Smooth muscle cell (in vitro differentiated cells): ENCODE data around the gene PRKAR1B. TPM values are rescaled to one million over a fixed set of nuclear protein-coding genes. Genes with fewer than 3 reads are reported as not detected.

Experiments used
- DNase-seq: peaks from one replicate; lab custom pipeline; 2025; ENCODE audit not compliant: unreplicated experiment; lab: John Stamatoyannopoulos, UW
- H2AFZ ChIP-seq: fragments of 200-600 bp; sonication (generic); 2 replicates; pipeline ENCODE4 v1.6.0; 2016; ENCODE audit warnings: antibody characterized with exemption, low read depth, mild to moderate bottlenecking
- H3F3A ChIP-seq: fragments of 200-600 bp; sonication (generic); 2 replicates; pipeline ENCODE4 v1.6.0; 2017; ENCODE audit warnings: antibody characterized with exemption, low read depth
- H3K27ac ChIP-seq: fragments of 200-600 bp; sonication (generic); 2 replicates; pipeline ENCODE4 v1.5.1; 2016; ENCODE audit warnings: low read depth, mild to moderate bottlenecking
- H3K27me3 ChIP-seq: fragments of 200-600 bp; sonication (generic); 2 replicates; pipeline ENCODE4 v1.6.1; 2016; ENCODE audit warnings: low read depth, mild to moderate bottlenecking
- H3K36me3 ChIP-seq: fragments of 200-600 bp; sonication (generic); 2 replicates; pipeline ENCODE4 v1.5.1; 2016; ENCODE audit warnings: low read depth
- H3K4me1 ChIP-seq: fragments of 200-600 bp; sonication (generic); 2 replicates; pipeline ENCODE4 v1.5.1; 2016; ENCODE audit warnings: low read depth
- H3K4me2 ChIP-seq: fragments of 200-600 bp; sonication (generic); 2 replicates; pipeline ENCODE4 v1.6.0; 2016; ENCODE audit warnings: mild to moderate bottlenecking
- H3K4me3 ChIP-seq: fragments of 200-600 bp; sonication (generic); 2 replicates; pipeline ENCODE4 v1.5.1; 2016; ENCODE audit warnings: mild to moderate bottlenecking
- H3K79me2 ChIP-seq: fragments of 200-600 bp; sonication (generic); 2 replicates; pipeline ENCODE4 v1.6.0; 2016; ENCODE audit warnings: low read depth, mild to moderate bottlenecking
- H3K9ac ChIP-seq: fragments of 200-600 bp; sonication (generic); 2 replicates; pipeline ENCODE4 v1.6.0; 2016; ENCODE audit warnings: low read depth
- H3K9me3 ChIP-seq: fragments of 200-600 bp; sonication (generic); replicated peaks from 2 replicates; pipeline ENCODE4 v1.5.1; 2016; ENCODE audit warnings: low read depth
- H4K20me1 ChIP-seq: fragments of 200-600 bp; sonication (generic); 2 replicates; pipeline ENCODE4 v1.6.0; 2016; ENCODE audit warnings: low read depth
- WGBS: methylation state at CpG from one replicate; pipeline ENCODE4 v1.1.7; 2016; ENCODE audit warnings: low lambda C conversion rate; 5-methylcytosine and 5-hydroxymethylcytosine counted together
- polyA plus RNA-seq: library from polyadenylated mRNA; unstranded; fragments of >200 nt; fragmentation: Nextera tagmentation; extraction: Ambion mirVana; gene quantifications from 2 replicates; pipeline ENCODE4 v1.2.1, GENCODE V29; 2016
- total RNA-seq: library from RNA; depleted of rRNA; stranded (reverse); fragments of >200 nt; gene quantifications from 2 replicates; pipeline ENCODE4 v1.2.3, GENCODE V29; 2014
- TF ChIP-seq, protein P1 (sequence below): fragments of 200-600 bp; sonication (generic); IDR thresholded peaks from 2 replicates; pipeline ENCODE4 v1.5.1; 2017; ENCODE audit warnings: borderline replicate concordance, mild to moderate bottlenecking, antibody characterized with exemption; ENCODE audit not compliant: insufficient read depth, poor library complexity, severe bottlenecking

PRKAR1B gene
- total and polyA plus RNA-seq, 2 experiments from 2014 or later, result 5.3 to 10.1 TPM

DNA sequence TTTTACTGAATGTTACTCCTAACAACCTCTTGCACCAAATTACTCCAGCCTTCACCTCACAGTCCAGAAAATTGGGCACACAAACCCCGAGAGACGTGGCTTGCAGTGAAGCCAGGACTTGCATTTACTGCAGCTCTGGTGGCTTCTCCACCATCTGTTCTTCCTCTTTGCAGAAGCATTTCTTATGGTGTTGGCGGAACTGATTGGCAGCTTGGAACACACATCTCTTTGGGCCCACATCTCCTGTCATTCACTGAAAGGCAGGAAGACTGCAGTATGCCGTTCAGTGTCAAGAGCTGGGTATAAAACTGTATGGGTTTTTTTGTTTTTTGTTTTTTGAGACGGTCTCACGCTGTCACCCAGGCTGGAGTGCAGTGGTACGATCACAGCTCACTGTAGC lies 38.3 kb upstream of the PRKAR1B start:
- TF ChIP-seq, protein P1, sequence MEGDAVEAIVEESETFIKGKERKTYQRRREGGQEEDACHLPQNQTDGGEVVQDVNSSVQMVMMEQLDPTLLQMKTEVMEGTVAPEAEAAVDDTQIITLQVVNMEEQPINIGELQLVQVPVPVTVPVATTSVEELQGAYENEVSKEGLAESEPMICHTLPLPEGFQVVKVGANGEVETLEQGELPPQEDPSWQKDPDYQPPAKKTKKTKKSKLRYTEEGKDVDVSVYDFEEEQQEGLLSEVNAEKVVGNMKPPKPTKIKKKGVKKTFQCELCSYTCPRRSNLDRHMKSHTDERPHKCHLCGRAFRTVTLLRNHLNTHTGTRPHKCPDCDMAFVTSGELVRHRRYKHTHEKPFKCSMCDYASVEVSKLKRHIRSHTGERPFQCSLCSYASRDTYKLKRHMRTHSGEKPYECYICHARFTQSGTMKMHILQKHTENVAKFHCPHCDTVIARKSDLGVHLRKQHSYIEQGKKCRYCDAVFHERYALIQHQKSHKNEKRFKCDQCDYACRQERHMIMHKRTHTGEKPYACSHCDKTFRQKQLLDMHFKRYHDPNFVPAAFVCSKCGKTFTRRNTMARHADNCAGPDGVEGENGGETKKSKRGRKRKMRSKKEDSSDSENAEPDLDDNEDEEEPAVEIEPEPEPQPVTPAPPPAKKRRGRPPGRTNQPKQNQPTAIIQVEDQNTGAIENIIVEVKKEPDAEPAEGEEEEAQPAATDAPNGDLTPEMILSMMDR, result no peak
- H3F3A ChIP-seq, result no peaks in the 10 kb centered on the region
- H2AFZ ChIP-seq, result no peak overlapping the region
- H3K79me2 ChIP-seq, result no peaks in the 10 kb centered on the region
- no peak for DNase-seq
- H3K9me3 ChIP-seq, result no peaks in the 10 kb centered on the region
- H3K4me2 ChIP-seq, result no peak overlapping the region
- H3K36me3 ChIP-seq, result no peaks in the 10 kb centered on the region
- no peak overlapping the region for H3K27ac ChIP-seq
- no peaks in the 10 kb centered on the region for H3K27me3 ChIP-seq
- H3K4me3 ChIP-seq, result no peak overlapping the region
- no peaks in the 10 kb centered on the region for H3K4me1 ChIP-seq
- H3K9ac ChIP-seq, result no peak overlapping the region
- WGBS, result 97% methylated on average over 7 of the region's 7 CpGs
- no peaks in the 10 kb centered on the region for H4K20me1 ChIP-seq

DNA sequence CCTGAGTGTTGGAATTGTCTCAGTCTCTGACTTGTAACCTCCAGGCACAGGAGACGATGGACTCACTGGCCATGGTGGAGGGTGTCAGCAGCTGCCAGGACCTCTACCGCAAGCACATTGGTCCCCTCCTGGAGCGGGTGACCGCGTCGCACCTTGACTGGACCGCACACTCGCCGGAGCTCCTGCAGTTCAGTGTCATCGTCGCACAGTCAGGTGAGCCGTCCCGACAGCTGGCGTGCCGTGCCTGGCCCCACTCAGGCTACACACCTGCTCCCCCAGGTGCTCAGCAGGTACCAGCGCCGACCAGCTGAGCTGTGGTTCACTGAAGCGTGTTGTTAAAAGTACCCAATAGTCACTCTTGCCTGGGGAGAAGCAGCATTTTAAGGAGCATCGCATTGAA lies 36.7 kb upstream of the PRKAR1B start:
- Histone ChIP-seq H3K9ac (no peak overlapping the region), H3K27ac (no peak overlapping the region), H3K36me3 (no peaks in the 10 kb centered on the region), H4K20me1 (no peaks in the 10 kb centered on the region), H2AFZ (no peak overlapping the region), H3K4me2 (no peak overlapping the region), H3K9me3 (no peaks in the 10 kb centered on the region), H3K79me2 (no peaks in the 10 kb centered on the region), H3F3A (no peaks in the 10 kb centered on the region), H3K27me3 (no peaks in the 10 kb centered on the region), H3K4me3 (no peak overlapping the region), H3K4me1 (no peaks in the 10 kb centered on the region)
- DNase-seq, result no peak
- 99% methylated on average over 19 of the region's 19 CpGs for WGBS
- TF ChIP-seq, protein P1, result no peak

DNA sequence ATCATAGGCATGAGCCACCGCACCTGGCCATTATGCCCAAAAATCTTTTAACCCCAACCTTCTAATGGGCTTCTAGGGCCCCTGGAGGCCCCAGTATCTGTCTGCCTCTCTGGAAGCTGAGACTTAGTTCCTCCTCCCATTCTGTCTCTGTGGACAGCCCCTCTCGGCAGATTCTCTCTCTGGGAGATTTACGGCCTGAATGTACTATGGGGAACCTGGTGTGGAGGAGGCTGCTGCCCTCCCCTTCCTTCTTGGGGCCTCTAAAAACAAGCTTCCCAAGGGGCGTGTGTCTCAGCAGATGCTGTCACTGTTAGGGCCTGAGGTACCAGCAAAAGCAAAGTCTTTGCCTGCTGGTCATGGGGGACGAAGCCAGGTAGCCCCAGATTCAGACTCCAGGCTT lies 35.8 kb upstream of the PRKAR1B start:
- Histone ChIP-seq H3K79me2 (no peaks in the 10 kb centered on the region), H3K4me1 (no peaks in the 10 kb centered on the region), H3F3A (no peaks in the 10 kb centered on the region), H3K27me3 (no peaks in the 10 kb centered on the region), H3K9me3 (no peaks in the 10 kb centered on the region), H4K20me1 (no peaks in the 10 kb centered on the region), H3K4me2 (no peak overlapping the region), H2AFZ (no peak overlapping the region), H3K27ac (no peak overlapping the region), H3K36me3 (no peaks in the 10 kb centered on the region), H3K9ac (no peak overlapping the region), H3K4me3 (no peak overlapping the region)
- DNase-seq, result no peak
- TF ChIP-seq, protein P1, result no peak
- WGBS, result 87% methylated on average over 5 of the region's 5 CpGs

DNA sequence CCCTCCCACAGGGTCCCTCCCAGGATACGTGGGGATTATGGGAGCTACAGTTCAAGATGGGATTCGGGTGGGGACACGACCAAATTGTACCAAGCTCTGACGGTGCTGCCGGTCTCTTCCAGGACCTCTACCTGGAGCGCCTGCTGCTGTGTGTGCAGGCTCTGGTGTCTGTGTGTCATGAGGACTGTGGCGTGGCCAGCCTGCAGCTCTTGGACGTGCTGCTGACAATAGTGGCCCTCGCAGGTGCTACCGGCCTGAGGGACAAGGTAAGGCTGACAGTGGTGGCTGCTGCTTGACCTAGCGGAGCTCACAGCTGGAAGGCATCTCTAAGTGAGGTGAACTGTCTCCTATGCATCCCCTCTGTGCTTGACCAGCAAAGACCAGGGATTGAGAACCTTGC lies 34.5 kb upstream of the PRKAR1B start:
- Histone ChIP-seq H2AFZ (no peak overlapping the region), H3K4me1 (no peaks in the 10 kb centered on the region)
- WGBS, result 96% methylated on average over 11 of the region's 11 CpGs

More for the DNA sequence above, 34.5 kb upstream of the PRKAR1B start:
- Histone ChIP-seq H4K20me1 (no peaks in the 10 kb centered on the region), H3F3A (no peaks in the 10 kb centered on the region), H3K4me3 (no peak overlapping the region), H3K27ac (no peak overlapping the region), H3K79me2 (no peaks in the 10 kb centered on the region), H3K36me3 (no peaks in the 10 kb centered on the region), H3K9ac (no peak overlapping the region), H3K9me3 (no peaks in the 10 kb centered on the region), H3K4me2 (no peak overlapping the region), H3K27me3 (no peaks in the 10 kb centered on the region)
- TF ChIP-seq, protein P1, result no peak
- DNase-seq, result no peak
